BE2C (cell line): ENCODE data around the gene TEKTIP1.

Experiments
- DNase-seq: peaks from one replicate; pipeline ENCODE4 v3.0.0-alpha.2; 2020
- H3K27me3 ChIP-seq: fragments of 250-450 bp; sonication (Bioruptor Pico); 2 replicates; pipeline ENCODE4 v1.5.1; 2020; ENCODE audit warnings: mild to moderate bottlenecking
- H3K36me3 ChIP-seq: fragments of 250-450 bp; sonication (Bioruptor Pico); 2 replicates; pipeline ENCODE4 v1.5.1; 2020; ENCODE audit warnings: mild to moderate bottlenecking
- H3K4me1 ChIP-seq: fragments of 250-450 bp; sonication (Bioruptor Pico); 2 replicates; pipeline ENCODE4 v1.5.1; 2020
- H3K4me3 ChIP-seq: 2 replicates; pipeline ENCODE4 v1.5.1; 2011; ENCODE audit warnings: low read depth, low read length
- H3K9me3 ChIP-seq: fragments of 250-450 bp; sonication (Bioruptor Pico); 2 replicates; pipeline ENCODE4 v1.5.1; 2020
- TF ChIP-seq, protein P1 (sequence below): IDR thresholded peaks from 2 replicates; pipeline ENCODE4 v1.5.1; 2012; ENCODE audit warnings: mild to moderate bottlenecking, low read depth, low read length

Gene TEKTIP1

DNA sequence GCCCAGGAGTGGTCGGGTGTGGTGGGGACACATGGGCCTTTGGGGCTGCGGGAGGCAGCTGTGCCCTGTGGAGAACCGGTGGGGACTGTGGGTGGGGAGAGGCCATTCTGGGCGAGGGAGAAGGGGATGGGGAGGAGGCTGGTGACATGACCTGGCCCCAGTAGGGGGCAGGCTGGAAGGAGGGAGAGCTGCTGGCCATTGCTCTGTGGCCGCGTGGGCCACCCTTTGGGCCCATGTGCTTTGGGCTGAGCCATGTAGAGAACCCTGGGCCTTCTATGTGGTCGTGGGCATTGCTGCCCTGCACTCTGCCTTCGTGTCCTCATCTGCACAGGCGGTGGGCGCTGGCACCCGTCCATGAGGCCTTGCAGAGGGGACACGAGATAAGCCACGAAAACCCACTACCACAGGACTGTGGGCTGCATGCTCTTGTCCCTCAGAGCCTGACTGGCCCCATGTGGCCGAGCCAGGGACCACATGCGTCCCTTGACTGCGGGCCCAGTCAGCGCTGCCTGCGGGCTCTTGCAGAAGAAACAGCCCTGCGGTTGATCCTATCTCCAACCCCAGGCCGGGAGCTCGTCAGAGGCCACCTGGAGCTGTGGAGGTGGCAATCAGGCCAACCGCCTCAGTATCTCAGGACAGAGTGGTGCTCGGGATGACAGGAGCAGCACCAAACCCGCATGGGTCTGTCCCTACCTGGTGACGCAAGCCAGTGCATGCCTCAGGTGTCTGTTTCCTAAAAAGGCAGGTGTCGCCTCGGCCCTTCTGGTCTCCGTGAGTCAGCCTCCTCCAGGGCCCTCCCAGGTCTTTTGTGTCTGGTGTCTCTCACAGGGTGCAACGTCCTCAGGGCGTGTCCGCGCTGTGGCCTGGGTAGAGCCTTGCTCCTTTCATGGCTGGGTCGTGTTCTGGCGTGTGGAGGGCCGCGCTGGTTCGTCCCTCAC is 18.5 kb upstream of the TEKTIP1 start:
- H3K4me3 ChIP-seq = no peak overlapping the region
- peaks cover 20% of the 10 kb centered on the region for H3K36me3 ChIP-seq
- DNase-seq = peak; percentile 85

DNA sequence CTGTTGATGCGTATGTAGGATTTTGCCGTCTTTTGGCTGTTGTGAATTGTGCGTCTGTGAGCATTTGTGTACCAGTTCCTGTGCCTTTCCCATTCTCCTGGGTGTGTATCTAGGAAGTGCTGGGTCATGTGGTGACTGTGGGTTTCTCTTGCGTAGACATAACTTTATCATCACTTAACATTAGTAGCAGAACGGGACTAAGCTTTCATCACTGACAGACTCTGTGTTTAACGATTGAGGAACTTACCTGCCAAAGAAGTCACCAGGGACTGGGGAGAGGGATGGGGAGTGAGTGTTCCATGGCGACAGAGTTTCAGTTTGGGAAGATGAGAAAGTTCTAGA is 17.9 kb upstream of the TEKTIP1 start:
- Histone ChIP-seq H3K9me3 (no peaks in the 10 kb centered on the region), H3K4me1 (peaks cover 15% of the 10 kb centered on the region), H3K36me3 (peaks cover 24% of the 10 kb centered on the region), H3K27me3 (no peaks in the 10 kb centered on the region), H3K4me3 (no peak overlapping the region)
- DNase-seq = no peak
- TF ChIP-seq, protein P1, sequence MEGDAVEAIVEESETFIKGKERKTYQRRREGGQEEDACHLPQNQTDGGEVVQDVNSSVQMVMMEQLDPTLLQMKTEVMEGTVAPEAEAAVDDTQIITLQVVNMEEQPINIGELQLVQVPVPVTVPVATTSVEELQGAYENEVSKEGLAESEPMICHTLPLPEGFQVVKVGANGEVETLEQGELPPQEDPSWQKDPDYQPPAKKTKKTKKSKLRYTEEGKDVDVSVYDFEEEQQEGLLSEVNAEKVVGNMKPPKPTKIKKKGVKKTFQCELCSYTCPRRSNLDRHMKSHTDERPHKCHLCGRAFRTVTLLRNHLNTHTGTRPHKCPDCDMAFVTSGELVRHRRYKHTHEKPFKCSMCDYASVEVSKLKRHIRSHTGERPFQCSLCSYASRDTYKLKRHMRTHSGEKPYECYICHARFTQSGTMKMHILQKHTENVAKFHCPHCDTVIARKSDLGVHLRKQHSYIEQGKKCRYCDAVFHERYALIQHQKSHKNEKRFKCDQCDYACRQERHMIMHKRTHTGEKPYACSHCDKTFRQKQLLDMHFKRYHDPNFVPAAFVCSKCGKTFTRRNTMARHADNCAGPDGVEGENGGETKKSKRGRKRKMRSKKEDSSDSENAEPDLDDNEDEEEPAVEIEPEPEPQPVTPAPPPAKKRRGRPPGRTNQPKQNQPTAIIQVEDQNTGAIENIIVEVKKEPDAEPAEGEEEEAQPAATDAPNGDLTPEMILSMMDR = no peak

More for the DNA sequence above, 18.5 kb upstream of the TEKTIP1 start:
- Histone ChIP-seq H3K27me3 (no peaks in the 10 kb centered on the region), H3K4me1 (peaks cover 15% of the 10 kb centered on the region), H3K9me3 (no peaks in the 10 kb centered on the region)
- TF ChIP-seq, protein P1 = peak; percentile 50

DNA sequence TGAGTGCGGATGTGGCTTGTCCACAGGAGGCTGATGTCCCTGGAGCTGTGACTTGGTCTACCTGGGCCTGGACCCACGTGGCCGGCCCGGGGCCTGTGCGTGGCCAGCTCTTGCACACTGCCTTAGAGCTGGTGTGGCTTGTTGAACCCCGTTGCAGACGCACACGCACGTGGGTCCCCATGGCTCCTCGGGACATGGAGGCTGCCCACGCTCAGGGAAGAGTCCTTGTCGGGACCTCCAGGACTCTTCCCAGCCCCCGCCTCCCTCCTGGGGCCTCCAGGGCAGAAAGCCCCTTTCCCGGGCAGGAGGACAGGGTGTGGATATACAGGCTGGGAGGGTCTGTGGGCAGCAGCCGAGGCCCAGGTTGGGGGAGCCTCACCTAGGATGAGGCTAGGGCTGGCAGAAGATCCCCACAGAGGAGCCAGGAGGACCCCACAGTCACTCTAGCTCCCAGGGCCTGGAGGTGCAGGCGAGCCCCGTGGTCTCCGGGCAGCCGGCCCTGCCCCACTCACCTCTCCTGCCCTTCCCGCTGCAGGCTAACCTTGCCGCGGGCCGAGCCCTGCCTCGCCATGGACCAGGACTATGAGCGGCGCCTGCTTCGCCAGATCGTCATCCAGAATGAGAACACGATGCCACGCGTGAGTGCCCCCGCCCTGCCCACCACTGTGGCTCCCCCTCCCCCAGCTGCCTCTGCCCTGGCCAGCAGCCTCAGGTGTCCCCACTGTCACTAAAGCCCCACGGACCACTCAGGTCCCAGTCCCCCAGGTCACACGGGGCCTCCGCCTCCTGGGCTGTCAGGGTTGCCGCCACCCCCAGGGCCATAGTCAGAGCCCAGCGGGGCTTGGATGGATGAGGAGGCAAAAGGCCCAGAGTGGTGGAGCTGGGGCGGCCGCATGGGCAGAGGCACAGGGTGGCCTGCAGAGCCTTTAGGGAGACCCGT is 16.3 kb upstream of the TEKTIP1 start:
- H3K36me3 ChIP-seq = peaks cover 33% of the 10 kb centered on the region
- H3K4me3 ChIP-seq = no peak overlapping the region
- H3K9me3 ChIP-seq = no peaks in the 10 kb centered on the region
- TF ChIP-seq, protein P1 = no peak
- no peaks in the 10 kb centered on the region for H3K27me3 ChIP-seq
- no peak for DNase-seq
- peaks cover 15% of the 10 kb centered on the region for H3K4me1 ChIP-seq

DNA sequence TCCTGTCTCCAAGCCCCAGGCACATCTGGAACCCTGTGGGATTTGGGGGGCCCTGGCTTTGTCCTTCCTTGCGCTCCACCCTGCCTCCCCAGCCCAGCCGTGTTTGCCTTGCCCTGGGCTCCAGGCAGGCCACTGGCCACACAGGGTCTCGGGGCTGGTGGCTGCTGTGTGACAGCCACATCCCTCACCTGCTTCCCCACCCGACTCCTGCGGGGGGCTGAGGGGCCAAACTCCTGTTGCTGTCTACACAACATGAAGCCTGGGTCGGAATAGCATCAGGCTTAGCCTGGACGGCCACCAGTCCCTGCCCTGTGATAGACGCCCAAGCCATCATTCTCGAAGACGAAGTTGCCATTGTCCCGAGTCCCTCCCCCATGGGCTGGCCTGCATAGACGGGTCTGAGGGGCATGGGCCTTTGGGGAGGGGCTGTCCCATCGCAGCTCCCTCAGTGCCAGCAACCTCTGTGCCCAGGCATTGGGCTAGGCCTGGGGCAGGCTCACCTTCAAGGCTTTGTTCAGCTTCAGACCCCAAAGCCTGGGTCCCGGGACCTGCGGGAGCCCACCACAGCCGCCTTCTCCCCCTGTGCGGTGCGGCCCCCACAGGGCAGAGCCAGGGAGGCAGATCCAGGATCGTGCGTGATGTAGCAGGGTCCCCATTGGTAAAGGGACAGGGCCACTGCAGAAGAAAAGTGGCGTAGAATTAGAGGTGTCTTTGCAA is 15.5 kb upstream of the TEKTIP1 start:
- Histone ChIP-seq H3K9me3 (no peaks in the 10 kb centered on the region), H3K4me3 (no peak overlapping the region), H3K27me3 (no peaks in the 10 kb centered on the region), H3K36me3 (peaks cover 37% of the 10 kb centered on the region), H3K4me1 (peaks cover 15% of the 10 kb centered on the region)
- TF ChIP-seq, protein P1 = no peak
- DNase-seq = no peak

DNA sequence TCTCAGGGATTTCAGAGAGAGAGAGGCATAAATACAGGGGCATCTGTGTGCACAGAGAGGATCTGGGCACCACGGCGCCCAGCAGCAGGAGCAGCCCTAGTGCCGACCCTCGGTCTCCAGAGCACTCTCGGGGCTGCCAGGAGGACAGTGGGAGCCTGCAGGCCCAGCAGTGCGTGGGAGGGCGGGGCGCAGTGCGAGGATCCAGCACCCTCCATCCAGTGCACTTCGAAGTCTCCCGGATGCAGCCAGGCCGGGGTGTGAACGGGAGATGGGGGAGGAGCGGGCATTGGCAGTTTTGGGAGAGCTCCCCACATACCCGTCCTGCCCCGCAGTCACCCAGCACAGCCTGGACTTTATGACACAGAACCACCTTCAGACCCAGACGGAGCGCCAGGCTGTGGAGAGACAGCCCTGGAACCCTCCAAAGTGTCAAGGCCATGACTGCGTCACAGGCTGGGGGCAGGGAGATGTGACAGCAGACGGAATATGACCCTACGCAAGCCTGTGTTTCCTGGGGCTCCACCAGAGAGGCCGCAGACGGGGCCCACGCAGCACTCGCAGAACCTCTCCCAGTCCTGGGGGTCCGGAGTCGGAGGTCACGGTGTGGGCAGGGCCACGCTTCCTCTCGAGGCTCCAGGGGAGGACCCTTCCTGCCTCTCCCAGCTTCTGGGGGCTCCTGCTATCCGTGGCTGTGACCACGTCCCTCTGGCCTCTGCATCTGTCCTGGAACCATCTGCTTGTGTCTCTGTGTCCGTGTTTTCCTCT is 14.7 kb upstream of the TEKTIP1 start:
- DNase-seq = no peak
- Histone ChIP-seq H3K4me1 (peaks cover 15% of the 10 kb centered on the region), H3K4me3 (no peak overlapping the region), H3K27me3 (no peaks in the 10 kb centered on the region), H3K36me3 (peaks cover 36% of the 10 kb centered on the region), H3K9me3 (no peaks in the 10 kb centered on the region)
- TF ChIP-seq, protein P1 = no peak
